ENCODE measurements around the gene ACTN2.

ACTN2 gene

DNA sequence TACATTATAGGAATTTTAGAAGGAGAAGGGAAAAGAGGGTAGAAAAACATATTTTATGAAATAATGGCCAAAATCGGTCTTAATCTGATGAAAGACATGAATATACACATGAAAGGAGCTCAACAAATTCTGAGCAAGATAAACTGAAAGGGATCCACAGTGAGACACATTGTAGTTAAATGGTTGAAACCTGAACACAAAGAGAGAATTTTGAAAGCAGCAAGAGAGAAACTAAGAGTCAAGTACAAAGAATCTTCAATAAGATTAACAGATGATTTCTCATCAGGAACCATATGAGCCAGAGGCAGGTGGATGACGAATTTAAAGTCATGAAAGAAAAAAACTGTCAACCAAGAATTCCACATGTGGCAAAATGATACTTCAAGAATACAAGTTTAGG lies 93.0 kb downstream of the ACTN2 start:
- ATAC-seq, result no peak
- no peak for TF ChIP-seq OSR1 (CRISPR knock-in tag; IDR thresholded peaks at IDR 0.05)
- TF ChIP-seq, protein P1, sequence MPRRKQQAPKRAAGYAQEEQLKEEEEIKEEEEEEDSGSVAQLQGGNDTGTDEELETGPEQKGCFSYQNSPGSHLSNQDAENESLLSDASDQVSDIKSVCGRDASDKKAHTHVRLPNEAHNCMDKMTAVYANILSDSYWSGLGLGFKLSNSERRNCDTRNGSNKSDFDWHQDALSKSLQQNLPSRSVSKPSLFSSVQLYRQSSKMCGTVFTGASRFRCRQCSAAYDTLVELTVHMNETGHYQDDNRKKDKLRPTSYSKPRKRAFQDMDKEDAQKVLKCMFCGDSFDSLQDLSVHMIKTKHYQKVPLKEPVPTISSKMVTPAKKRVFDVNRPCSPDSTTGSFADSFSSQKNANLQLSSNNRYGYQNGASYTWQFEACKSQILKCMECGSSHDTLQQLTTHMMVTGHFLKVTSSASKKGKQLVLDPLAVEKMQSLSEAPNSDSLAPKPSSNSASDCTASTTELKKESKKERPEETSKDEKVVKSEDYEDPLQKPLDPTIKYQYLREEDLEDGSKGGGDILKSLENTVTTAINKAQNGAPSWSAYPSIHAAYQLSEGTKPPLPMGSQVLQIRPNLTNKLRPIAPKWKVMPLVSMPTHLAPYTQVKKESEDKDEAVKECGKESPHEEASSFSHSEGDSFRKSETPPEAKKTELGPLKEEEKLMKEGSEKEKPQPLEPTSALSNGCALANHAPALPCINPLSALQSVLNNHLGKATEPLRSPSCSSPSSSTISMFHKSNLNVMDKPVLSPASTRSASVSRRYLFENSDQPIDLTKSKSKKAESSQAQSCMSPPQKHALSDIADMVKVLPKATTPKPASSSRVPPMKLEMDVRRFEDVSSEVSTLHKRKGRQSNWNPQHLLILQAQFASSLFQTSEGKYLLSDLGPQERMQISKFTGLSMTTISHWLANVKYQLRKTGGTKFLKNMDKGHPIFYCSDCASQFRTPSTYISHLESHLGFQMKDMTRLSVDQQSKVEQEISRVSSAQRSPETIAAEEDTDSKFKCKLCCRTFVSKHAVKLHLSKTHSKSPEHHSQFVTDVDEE (CRISPR knock-in tag; IDR thresholded peaks at IDR 0.05), result no peak
- TF ChIP-seq, protein P2, sequence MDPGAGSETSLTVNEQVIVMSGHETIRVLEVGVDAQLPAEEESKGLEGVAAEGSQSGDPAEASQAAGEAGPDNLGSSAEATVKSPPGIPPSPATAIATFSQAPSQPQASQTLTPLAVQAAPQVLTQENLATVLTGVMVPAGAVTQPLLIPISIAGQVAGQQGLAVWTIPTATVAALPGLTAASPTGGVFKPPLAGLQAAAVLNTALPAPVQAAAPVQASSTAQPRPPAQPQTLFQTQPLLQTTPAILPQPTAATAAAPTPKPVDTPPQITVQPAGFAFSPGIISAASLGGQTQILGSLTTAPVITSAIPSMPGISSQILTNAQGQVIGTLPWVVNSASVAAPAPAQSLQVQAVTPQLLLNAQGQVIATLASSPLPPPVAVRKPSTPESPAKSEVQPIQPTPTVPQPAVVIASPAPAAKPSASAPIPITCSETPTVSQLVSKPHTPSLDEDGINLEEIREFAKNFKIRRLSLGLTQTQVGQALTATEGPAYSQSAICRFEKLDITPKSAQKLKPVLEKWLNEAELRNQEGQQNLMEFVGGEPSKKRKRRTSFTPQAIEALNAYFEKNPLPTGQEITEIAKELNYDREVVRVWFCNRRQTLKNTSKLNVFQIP (CRISPR knock-in tag; IDR thresholded peaks at IDR 0.05; ENCODE audit: borderline replicate concordance, low read depth), result no peak
- TF ChIP-seq ZNF8 (CRISPR knock-in tag; IDR thresholded peaks at IDR 0.05), result no peak
- TF ChIP-seq, protein P3, sequence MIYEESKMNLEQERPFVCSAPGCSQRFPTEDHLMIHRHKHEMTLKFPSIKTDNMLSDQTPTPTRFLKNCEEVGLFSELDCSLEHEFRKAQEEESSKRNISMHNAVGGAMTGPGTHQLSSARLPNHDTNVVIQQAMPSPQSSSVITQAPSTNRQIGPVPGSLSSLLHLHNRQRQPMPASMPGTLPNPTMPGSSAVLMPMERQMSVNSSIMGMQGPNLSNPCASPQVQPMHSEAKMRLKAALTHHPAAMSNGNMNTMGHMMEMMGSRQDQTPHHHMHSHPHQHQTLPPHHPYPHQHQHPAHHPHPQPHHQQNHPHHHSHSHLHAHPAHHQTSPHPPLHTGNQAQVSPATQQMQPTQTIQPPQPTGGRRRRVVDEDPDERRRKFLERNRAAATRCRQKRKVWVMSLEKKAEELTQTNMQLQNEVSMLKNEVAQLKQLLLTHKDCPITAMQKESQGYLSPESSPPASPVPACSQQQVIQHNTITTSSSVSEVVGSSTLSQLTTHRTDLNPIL (CRISPR knock-in tag; IDR thresholded peaks at IDR 0.05; ENCODE audit: low read depth), result no peak
- no peak for TF ChIP-seq GLIS3 (CRISPR knock-in tag; IDR thresholded peaks at IDR 0.05)
- no peak for TF ChIP-seq ZFP30 (CRISPR knock-in tag; IDR thresholded peaks at IDR 0.05)
- no peak for TF ChIP-seq TOX (CRISPR knock-in tag; IDR thresholded peaks at IDR 0.05; ENCODE audit: borderline replicate concordance)
- no peak for TF ChIP-seq ZNF70 (CRISPR knock-in tag; IDR thresholded peaks at IDR 0.05)
- TF ChIP-seq ZC3H10 (CRISPR knock-in tag; IDR thresholded peaks at IDR 0.05), result no peak
- TF ChIP-seq, protein P4, sequence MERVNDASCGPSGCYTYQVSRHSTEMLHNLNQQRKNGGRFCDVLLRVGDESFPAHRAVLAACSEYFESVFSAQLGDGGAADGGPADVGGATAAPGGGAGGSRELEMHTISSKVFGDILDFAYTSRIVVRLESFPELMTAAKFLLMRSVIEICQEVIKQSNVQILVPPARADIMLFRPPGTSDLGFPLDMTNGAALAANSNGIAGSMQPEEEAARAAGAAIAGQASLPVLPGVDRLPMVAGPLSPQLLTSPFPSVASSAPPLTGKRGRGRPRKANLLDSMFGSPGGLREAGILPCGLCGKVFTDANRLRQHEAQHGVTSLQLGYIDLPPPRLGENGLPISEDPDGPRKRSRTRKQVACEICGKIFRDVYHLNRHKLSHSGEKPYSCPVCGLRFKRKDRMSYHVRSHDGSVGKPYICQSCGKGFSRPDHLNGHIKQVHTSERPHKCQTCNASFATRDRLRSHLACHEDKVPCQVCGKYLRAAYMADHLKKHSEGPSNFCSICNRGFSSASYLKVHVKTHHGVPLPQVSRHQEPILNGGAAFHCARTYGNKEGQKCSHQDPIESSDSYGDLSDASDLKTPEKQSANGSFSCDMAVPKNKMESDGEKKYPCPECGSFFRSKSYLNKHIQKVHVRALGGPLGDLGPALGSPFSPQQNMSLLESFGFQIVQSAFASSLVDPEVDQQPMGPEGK (CRISPR knock-in tag; IDR thresholded peaks at IDR 0.05; ENCODE audit: borderline replicate concordance), result no peak
- no peak for TF ChIP-seq ESRRG (CRISPR knock-in tag; IDR thresholded peaks at IDR 0.05)
- TF ChIP-seq PPARA (CRISPR knock-in tag; IDR thresholded peaks at IDR 0.05; ENCODE audit: borderline replicate concordance), result no peak

DNA sequence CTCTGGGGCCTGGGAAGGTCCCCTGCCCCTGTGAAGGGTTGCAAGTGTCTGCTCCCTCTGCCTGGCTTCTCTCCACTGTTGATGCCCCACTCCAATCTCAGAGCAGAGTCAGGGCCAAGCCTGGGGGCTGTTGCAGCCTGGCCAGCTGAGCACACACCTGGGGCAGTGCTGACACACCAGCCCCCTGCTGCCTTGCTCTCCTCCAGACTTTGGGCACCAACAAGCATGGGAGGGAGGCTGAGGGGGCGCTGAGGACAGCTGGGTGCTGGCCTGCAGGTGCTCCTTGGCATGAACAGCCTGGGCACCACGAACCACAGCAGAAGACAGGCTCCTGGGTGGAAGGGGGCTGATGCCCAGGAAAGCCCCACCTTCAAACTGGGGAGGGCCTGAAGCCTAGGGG lies 99.2 kb downstream of the ACTN2 start:
- no peak for ATAC-seq

DNA sequence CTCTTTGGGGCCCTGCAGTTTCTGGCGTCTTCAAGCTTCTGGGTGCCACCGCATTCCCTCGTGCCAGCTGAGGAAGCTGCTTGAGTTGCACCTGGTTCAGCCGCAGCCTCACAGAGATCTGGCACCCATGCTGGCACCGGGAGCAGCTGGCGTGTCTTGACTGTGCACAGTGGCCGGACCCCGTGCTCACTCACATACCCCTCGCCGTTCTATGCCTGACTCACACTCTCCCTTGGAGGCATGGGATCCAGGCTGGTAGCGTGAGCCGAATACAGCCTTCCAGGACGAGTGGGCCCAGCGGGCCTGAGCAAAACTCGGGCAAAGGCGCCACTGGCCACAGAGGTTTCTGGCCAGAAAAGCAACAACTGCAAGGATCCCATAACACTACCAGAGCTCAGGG lies 100.2 kb downstream of the ACTN2 start:
- TF ChIP-seq SNAI2 (CRISPR knock-in tag; IDR thresholded peaks at IDR 0.05) (no peak), BACH2 (CRISPR knock-in tag; IDR thresholded peaks at IDR 0.05; ENCODE audit: borderline replicate concordance) (no peak)
- no peak for ATAC-seq

More for the DNA sequence above, 99.2 kb downstream of the ACTN2 start:
- TF ChIP-seq TCF4 (CRISPR knock-in tag; IDR thresholded peaks at IDR 0.05; ENCODE audit: borderline replicate concordance), result no peak
- no peak for TF ChIP-seq GLIS3 (CRISPR knock-in tag; IDR thresholded peaks at IDR 0.05)
- no peak for TF ChIP-seq SNAI2 (CRISPR knock-in tag; IDR thresholded peaks at IDR 0.05)
- TF ChIP-seq ISL1 (CRISPR knock-in tag; IDR thresholded peaks at IDR 0.05), result no peak
- no peak for TF ChIP-seq PPARA (CRISPR knock-in tag; IDR thresholded peaks at IDR 0.05; ENCODE audit: borderline replicate concordance)

DNA sequence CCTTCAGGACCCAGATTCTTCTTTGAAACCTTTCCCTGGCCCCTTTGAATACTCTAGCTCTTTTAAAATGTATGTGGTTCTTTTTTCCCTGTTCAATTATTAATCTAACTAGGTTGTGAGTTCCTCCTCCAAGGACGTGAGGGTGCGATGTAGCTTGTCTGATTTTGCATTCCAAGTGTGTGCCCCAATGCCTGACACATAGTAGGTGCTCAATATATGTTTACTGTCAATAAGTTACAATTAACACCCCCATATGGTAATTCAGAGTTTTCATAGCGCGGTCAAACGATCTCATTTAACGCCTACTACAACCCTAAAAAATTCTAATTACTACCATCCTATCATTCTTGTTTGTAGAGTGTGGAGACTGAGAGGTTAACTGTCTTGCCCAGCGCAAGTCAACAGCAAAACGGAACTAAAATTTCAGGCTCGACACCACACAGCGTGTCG lies 108.3 kb downstream of the ACTN2 start:
- TF ChIP-seq RARB (CRISPR knock-in tag; IDR thresholded peaks at IDR 0.05) (0 out of 2 replicates have a peak, but pooled peaks have one; percentile 15), ZNF8 (CRISPR knock-in tag; IDR thresholded peaks at IDR 0.05) (no peak)
- TF ChIP-seq, protein P2 (CRISPR knock-in tag; IDR thresholded peaks at IDR 0.05; ENCODE audit: borderline replicate concordance, low read depth), result 0 out of 2 replicates have a peak, but pooled peaks have one; percentile 51
- ATAC-seq, result no peak
